SH-SY5Y (cell line): ENCODE data around the gene LBR.

ENCODE experiments used
- GATA2 ChIP-seq: IDR thresholded peaks from 2 replicates; pipeline ENCODE4 v1.6.1; 2011; ENCODE audit warnings: mild to moderate bottlenecking, low read depth, low read length
- GATA3 ChIP-seq: IDR thresholded peaks from 2 replicates; pipeline ENCODE4 v1.6.1; 2011; ENCODE audit warnings: low read depth, mild to moderate bottlenecking, low read length, moderate library complexity

The LBR gene

GRCh38 chr1:225440380-225441221 is 12.8 kb upstream of the LBR start:
- TF ChIP-seq GATA2 (no peak), GATA3 (no peak)

- no peak for TF ChIP-seq GATA3
- TF ChIP-seq GATA2, result no peak
These were observed 10.0 kb upstream of the LBR start for GRCh38 chr1:225437710-225438437.

GRCh38 chr1:225435957-225436392 is 8.1 kb upstream of the LBR start:
- TF ChIP-seq GATA2 (no peak), GATA3 (no peak)

GRCh38 chr1:225435487-225435886 is 7.6 kb upstream of the LBR start:
- peak; percentile 18; the same call in 1 of the 2 replicates for TF ChIP-seq GATA2
- no peak for TF ChIP-seq GATA3

GRCh38 chr1:225435076-225435475 is 7.2 kb upstream of the LBR start:
- TF ChIP-seq GATA3 (no peak), GATA2 (no peak)

- TF ChIP-seq GATA3 (no peak), GATA2 (no peak)
These were observed 6.2 kb upstream of the LBR start for GRCh38 chr1:225434046-225434445.

- TF ChIP-seq GATA2, result no peak
These were observed 3.4 kb upstream of the LBR start for GRCh38 chr1:225431081-225431863.

- no peak for TF ChIP-seq GATA3
- TF ChIP-seq GATA2, result no peak
These were observed 2.5 kb upstream of the LBR start for GRCh38 chr1:225430301-225430700.

GRCh38 chr1:225428881-225429455 is 1.1 kb upstream of the LBR start:
- TF ChIP-seq GATA3 (no peak), GATA2 (no peak)

GRCh38 chr1:225428068-225428880 is 436 bp upstream of the LBR start:
- TF ChIP-seq GATA3 (no peak), GATA2 (peak; percentile 56; the same call in 1 of the 2 replicates)

- TF ChIP-seq GATA3 (no peak), GATA2 (no peak; the same call in 1 of the 2 replicates)
These were observed 1.2 kb downstream of the LBR start for GRCh38 chr1:225426395-225427234.

- TF ChIP-seq GATA3 (no peak), GATA2 (no peak)
These were observed 2.5 kb downstream of the LBR start for GRCh38 chr1:225425201-225425786.
